Activated CD4-positive, alpha-beta memory T cell treated with anti-CD3 and anti-CD28 coated beads, Interleukin-2, amount 10 ng/mL, durations not matched to agents 7 days and 5 days (primary cell): ENCODE results near the gene BMS1. TPM values are rescaled to one million over a fixed set of nuclear protein-coding genes. Genes with fewer than 3 reads are reported as not detected.
"Not testable (repeated sequence)": the region's sequence is repeated elsewhere in the genome, so short reads cannot be mapped to it uniquely, and the experiment has no call there.

ENCODE experiments used
- CTCF ChIA-PET: fragments of 350-600 bp; sonication (Branson Sonifier 250); formaldehyde crosslinking; loops from one replicate; lab custom pipeline; 2021; ENCODE audit warnings: antibody characterized with exemption, inconsistent platforms; lab: Charles Lee
- POLR2A ChIA-PET: fragments of 350-600 bp; sonication (Branson Sonifier 250); formaldehyde crosslinking; loops from one replicate; lab custom pipeline; 2021; ENCODE audit warnings: antibody characterized with exemption; lab: Charles Lee
- DNase-seq: peaks from one replicate; pipeline ENCODE4 v3.0.0-alpha.2; 2020
- H3K27ac Mint-ChIP-seq: one replicate; pipeline ENCODE4 v1.8.0; 2021; ENCODE audit warnings: mild to moderate bottlenecking, mixed read lengths
- H3K27me3 Mint-ChIP-seq: one replicate; pipeline ENCODE4 v1.8.0; 2021; ENCODE audit warnings: mixed read lengths
- H3K36me3 Mint-ChIP-seq: one replicate; pipeline ENCODE4 v1.8.0; 2021; ENCODE audit warnings: low read depth, mixed read lengths
- H3K4me1 Mint-ChIP-seq: one replicate; pipeline ENCODE4 v1.8.0; 2021; ENCODE audit warnings: mixed read lengths
- H3K4me3 Mint-ChIP-seq: one replicate; pipeline ENCODE4 v1.8.0; 2021; ENCODE audit warnings: mild to moderate bottlenecking, mixed read lengths
- H3K9me3 Mint-ChIP-seq: one replicate; pipeline ENCODE4 v1.8.0; 2021; ENCODE audit warnings: mixed read lengths
- total RNA-seq, 2 experiments: library from RNA; stranded (reverse); gene quantifications; one replicate each; pipeline ENCODE4 v1.2.3, GENCODE V29; 2021

BMS1 gene, protein sequence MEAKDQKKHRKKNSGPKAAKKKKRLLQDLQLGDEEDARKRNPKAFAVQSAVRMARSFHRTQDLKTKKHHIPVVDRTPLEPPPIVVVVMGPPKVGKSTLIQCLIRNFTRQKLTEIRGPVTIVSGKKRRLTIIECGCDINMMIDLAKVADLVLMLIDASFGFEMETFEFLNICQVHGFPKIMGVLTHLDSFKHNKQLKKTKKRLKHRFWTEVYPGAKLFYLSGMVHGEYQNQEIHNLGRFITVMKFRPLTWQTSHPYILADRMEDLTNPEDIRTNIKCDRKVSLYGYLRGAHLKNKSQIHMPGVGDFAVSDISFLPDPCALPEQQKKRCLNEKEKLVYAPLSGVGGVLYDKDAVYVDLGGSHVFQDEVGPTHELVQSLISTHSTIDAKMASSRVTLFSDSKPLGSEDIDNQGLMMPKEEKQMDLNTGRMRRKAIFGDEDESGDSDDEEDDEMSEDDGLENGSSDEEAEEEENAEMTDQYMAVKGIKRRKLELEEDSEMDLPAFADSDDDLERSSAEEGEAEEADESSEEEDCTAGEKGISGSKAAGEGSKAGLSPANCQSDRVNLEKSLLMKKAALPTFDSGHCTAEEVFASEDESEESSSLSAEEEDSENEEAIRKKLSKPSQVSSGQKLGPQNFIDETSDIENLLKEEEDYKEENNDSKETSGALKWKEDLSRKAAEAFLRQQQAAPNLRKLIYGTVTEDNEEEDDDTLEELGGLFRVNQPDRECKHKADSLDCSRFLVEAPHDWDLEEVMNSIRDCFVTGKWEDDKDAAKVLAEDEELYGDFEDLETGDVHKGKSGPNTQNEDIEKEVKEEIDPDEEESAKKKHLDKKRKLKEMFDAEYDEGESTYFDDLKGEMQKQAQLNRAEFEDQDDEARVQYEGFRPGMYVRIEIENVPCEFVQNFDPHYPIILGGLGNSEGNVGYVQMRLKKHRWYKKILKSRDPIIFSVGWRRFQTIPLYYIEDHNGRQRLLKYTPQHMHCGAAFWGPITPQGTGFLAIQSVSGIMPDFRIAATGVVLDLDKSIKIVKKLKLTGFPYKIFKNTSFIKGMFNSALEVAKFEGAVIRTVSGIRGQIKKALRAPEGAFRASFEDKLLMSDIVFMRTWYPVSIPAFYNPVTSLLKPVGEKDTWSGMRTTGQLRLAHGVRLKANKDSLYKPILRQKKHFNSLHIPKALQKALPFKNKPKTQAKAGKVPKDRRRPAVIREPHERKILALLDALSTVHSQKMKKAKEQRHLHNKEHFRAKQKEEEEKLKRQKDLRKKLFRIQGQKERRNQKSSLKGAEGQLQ
- total RNA-seq, result 10 to 100 TPM; 14.3 to 14.6 TPM

- Mint-ChIP-seq H3K27me3 (peaks cover 3% of the 10 kb centered on the region), H3K4me3 (peak within 1 kb of the TSS; percentile 88), H3K36me3 (peaks cover 28% of the 10 kb centered on the region), H3K27ac (peak within 1 kb of the TSS; percentile 84), H3K4me1 (peaks cover 21% of the 10 kb centered on the region), H3K9me3 (no peaks in the 10 kb centered on the region)
- POLR2A ChIA-PET, result interaction anchor here (0.7 to 3.8 kb wide), 13 partner anchors 10 to 866 kb away, joined by 3 to 20 read pairs (median 3); partner anchors contain the start of genes CSGALNACT2, ZNF32 and ZNF33B
- CTCF ChIA-PET, result interaction anchor here (0.9 kb wide), 1 partner anchor 30 kb away, joined by 3 read pairs; no protein-coding TSS in a partner anchor
- DNase-seq, result peak; percentile 91
Measured at GRCh38 chr10:42782446-42783180, at the start of gene BMS1. TSS of gene BMS1 (plus strand) at chr10:42782795. CDS start at chr10:42784395, 1,600 bp downstream.

DNA sequence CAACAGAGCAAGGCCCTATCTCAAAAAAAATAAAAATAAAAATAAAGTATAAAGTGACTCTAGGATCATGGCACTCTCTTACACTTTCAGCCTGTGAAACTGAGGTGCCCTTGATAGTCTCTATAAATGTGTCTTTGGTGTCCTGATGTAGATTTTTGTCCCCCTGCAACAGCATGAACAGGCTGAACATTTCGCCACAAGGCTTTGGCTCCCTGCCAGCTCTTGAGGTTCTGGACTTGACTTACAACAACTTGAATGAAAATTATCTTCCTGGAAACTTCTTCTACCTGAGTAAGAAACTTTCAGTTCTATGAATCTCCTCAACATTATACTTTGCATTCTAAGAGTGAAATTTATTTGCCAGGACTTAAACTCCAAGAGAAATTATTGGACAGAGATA, 48.1 kb upstream of the BMS1 start:
- ChIA-PET CTCF (no interaction called here), POLR2A (interaction anchor here (0.7 kb wide), 1 partner anchor 172 kb away, joined by 3 read pairs; no protein-coding TSS in a partner anchor)
- H3K4me1 Mint-ChIP-seq, result no peaks in the 10 kb centered on the region
- H3K9me3 Mint-ChIP-seq, result no peaks in the 10 kb centered on the region
- no peak overlapping the region for H3K4me3 Mint-ChIP-seq
- DNase-seq, result no peak
- H3K27me3 Mint-ChIP-seq, result peaks cover 4% of the 10 kb centered on the region
- no peaks in the 10 kb centered on the region for H3K36me3 Mint-ChIP-seq
- H3K27ac Mint-ChIP-seq, result no peak overlapping the region

DNA sequence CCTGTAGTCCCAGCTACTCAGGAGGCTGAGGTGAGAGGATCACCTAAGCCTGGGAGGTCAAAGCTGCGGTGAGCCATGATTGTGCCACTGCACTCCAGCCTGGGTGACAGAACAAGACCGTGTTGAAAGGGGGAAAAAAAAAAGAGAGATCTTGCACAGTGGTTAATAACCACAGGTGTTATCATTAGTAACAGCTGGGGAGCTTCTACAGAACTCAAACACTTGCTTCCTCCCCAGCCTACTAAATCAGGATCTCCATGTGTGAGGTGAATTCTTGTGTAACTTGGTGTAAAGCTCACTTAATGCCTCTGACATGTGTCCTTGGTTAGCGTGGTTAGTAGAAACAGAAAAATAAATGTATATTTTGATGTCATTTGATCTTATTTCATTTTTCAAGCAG, 43.9 kb upstream of the BMS1 start:
- H3K4me1 Mint-ChIP-seq, result no peaks in the 10 kb centered on the region
- H3K4me3 Mint-ChIP-seq, result no peak overlapping the region
- ChIA-PET CTCF (interaction anchor here (0.7 kb wide), 1 partner anchor 16 kb away, joined by 3 read pairs; no protein-coding TSS in a partner anchor), POLR2A (no interaction called here)
- no peak for DNase-seq
- H3K9me3 Mint-ChIP-seq, result peaks cover 9% of the 10 kb centered on the region
- H3K27ac Mint-ChIP-seq, result no peak overlapping the region
- H3K27me3 Mint-ChIP-seq, result peaks cover 7% of the 10 kb centered on the region
- H3K36me3 Mint-ChIP-seq, result no peaks in the 10 kb centered on the region

GRCh38 chr10:42741536-42741935, 41.1 kb upstream of the BMS1 start:
- DNase-seq, H3K4me1 Mint-ChIP-seq, H3K27ac Mint-ChIP-seq, H3K4me3 Mint-ChIP-seq, H3K36me3 Mint-ChIP-seq, H3K9me3 Mint-ChIP-seq, CTCF ChIA-PET, POLR2A ChIA-PET, H3K27me3 Mint-ChIP-seq: not testable (repeated sequence)

GRCh38 chr10:42743697-42744096, 38.9 kb upstream of the BMS1 start:
- ChIA-PET POLR2A (no interaction called here), CTCF (interaction anchor here (1.1 kb wide), 1 partner anchor 18 kb away, joined by 3 read pairs; no protein-coding TSS in a partner anchor)
- H3K27ac Mint-ChIP-seq, result no peak overlapping the region
- peaks cover 5% of the 10 kb centered on the region for H3K27me3 Mint-ChIP-seq
- H3K4me1 Mint-ChIP-seq, result no peaks in the 10 kb centered on the region
- peaks cover 9% of the 10 kb centered on the region for H3K9me3 Mint-ChIP-seq
- no peaks in the 10 kb centered on the region for H3K36me3 Mint-ChIP-seq
- DNase-seq, result no peak
- no peak overlapping the region for H3K4me3 Mint-ChIP-seq

DNA sequence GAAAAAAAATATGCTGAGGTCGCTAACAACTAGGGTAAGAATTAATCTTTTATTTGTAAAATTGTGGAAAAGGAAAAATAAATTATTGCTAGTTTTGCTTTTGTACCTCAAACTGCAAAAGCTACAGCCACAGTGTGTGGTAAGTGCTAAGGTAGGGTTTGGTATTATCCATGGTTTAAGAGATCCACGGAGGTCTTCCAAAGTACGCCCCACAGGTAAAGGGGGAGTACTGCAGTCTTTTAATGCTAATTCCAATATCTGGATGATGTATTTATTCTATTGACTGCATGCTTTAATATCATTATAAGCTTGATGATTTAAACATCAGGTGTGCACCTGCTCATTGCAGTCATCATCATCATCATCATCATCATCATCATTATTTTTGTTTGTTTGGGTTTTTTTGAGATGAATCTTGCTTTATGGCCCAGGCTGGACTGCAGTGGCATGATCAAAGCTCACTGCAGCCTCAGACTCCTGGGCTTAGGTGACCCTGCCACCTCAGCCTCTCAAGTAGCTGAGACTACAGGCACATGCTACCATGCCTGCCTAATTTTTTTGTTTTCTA, 38.4 kb upstream of the BMS1 start:
- no peak for DNase-seq
- Mint-ChIP-seq H3K27me3 (peaks cover 9% of the 10 kb centered on the region), H3K36me3 (no peaks in the 10 kb centered on the region), H3K9me3 (peaks cover 9% of the 10 kb centered on the region), H3K4me1 (no peaks in the 10 kb centered on the region), H3K4me3 (no peak overlapping the region), H3K27ac (no peak overlapping the region)
- ChIA-PET POLR2A (no interaction called here), CTCF (interaction anchor here (1.1 kb wide), 1 partner anchor 18 kb away, joined by 3 read pairs; no protein-coding TSS in a partner anchor)

DNA sequence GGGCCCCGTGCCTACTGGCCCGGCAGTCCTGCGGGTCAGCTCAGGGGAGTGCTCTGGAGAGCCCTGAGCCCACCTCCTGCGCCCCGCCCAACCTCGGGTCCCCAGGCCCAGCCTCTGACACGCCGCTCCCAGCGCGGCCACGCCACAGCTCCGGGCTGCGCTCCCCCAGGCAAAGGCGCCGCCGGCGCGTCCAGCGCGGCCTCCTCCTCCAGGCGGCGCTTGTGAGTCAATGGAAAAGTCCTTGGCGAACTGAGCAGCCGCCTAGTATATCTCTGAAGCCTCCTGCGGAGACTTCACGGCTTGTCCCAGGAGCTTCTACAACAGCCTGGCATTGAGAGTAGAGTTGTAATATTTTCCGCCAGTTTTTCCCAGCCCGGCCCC, 29.5 kb upstream of the BMS1 start:
- Mint-ChIP-seq H3K4me3 (no peak overlapping the region), H3K4me1 (peaks cover 15% of the 10 kb centered on the region), H3K27me3 (peaks cover 48% of the 10 kb centered on the region), H3K36me3 (no peaks in the 10 kb centered on the region), H3K9me3 (no peaks in the 10 kb centered on the region), H3K27ac (no peak overlapping the region)
- CTCF ChIA-PET, result interaction anchor here (1.0 to 1.7 kb wide), 5 partner anchors 9 to 368 kb away, joined by 3 to 7 read pairs (median 3); no protein-coding TSS in a partner anchor
- DNase-seq, result peak; percentile 68
- POLR2A ChIA-PET, result interaction anchor here (0.6 to 0.9 kb wide), 2 partner anchors 30 to 352 kb away, joined by 3 read pairs; no protein-coding TSS in a partner anchor

DNA sequence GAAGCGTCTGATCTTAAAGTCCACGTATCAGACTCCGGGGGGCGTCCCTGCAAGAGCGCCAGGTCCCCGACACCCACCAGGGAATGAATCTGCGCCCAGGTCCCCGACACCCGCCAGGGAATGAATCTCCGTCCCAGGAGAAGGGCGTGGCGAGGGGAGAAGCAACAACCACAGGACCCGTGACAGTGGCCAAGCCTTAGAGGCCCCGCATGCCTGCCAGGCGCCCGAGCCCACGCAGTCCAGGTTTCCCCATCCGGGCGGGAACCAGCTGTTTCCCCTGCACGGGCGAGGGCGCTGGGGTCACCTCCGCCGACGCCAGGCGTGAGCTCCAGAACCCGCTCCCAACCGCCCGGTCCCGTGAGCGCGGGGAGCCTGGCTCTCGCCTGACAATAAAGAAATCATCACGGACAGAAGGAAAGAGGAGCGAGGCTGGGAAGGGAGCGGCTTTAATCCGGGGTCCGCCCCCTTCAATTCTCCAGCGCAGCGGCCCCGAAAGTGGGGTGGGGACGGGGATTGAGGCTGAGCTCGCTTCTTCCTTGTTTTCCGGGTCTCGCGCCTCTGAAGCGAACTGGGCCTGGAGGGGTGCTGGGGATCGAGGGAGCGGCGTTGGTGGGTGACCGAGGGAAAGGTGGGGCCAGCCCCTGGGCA, 29.0 kb upstream of the BMS1 start:
- Mint-ChIP-seq H3K27me3 (peaks cover 46% of the 10 kb centered on the region), H3K27ac (no peak overlapping the region), H3K4me3 (peak overlapping the region; percentile 59), H3K9me3 (no peaks in the 10 kb centered on the region), H3K4me1 (peaks cover 15% of the 10 kb centered on the region), H3K36me3 (no peaks in the 10 kb centered on the region)
- POLR2A ChIA-PET, result interaction anchor here (0.6 to 0.9 kb wide), 2 partner anchors 29 to 352 kb away, joined by 3 read pairs; no protein-coding TSS in a partner anchor
- CTCF ChIA-PET, result interaction anchor here (0.8 to 1.7 kb wide), 6 partner anchors 9 to 367 kb away, joined by 3 to 7 read pairs (median 3); no protein-coding TSS in a partner anchor
- DNase-seq, result no peak

GRCh38 chr10:42754155-42755027, 28.2 kb upstream of the BMS1 start:
- CTCF ChIA-PET, result interaction anchor here (0.6 to 1.7 kb wide), 7 partner anchors 8 to 366 kb away, joined by 3 to 7 read pairs (median 3); no protein-coding TSS in a partner anchor
- peaks cover 46% of the 10 kb centered on the region for H3K27me3 Mint-ChIP-seq
- H3K4me1 Mint-ChIP-seq, result peaks cover 15% of the 10 kb centered on the region
- H3K9me3 Mint-ChIP-seq, result no peaks in the 10 kb centered on the region
- H3K27ac Mint-ChIP-seq, result no peak overlapping the region
- no peaks in the 10 kb centered on the region for H3K36me3 Mint-ChIP-seq
- peak overlapping the region; percentile 59 for H3K4me3 Mint-ChIP-seq
- POLR2A ChIA-PET, result interaction anchor here (0.9 kb wide), 1 partner anchor 351 kb away, joined by 3 read pairs; no protein-coding TSS in a partner anchor
- no peak for DNase-seq

- Mint-ChIP-seq H3K4me1 (peaks cover 15% of the 10 kb centered on the region), H3K36me3 (no peaks in the 10 kb centered on the region), H3K9me3 (no peaks in the 10 kb centered on the region), H3K27ac (no peak overlapping the region), H3K4me3 (no peak overlapping the region), H3K27me3 (peaks cover 46% of the 10 kb centered on the region)
- ChIA-PET CTCF (no interaction called here), POLR2A (no interaction called here)
- DNase-seq, result no peak
Measured at GRCh38 chr10:42755028-42755451, 27.6 kb upstream of the BMS1 start.
